Measurements from ENCODE around the gene NKIRAS2.

Gene NKIRAS2

GRCh38 chr17:42065201-42065600 is 45.3 kb downstream of the NKIRAS2 start:
- H3K4me3 ChIP-seq (ENCODE audit: low read length, poor library complexity, severe bottlenecking) = no peak overlapping the region
- H3F3A ChIP-seq (ENCODE audit: low read depth) = no peaks in the 10 kb centered on the region
- no peaks in the 10 kb centered on the region for H3K9me2 ChIP-seq (replicated peaks; ENCODE audit: low read depth, low read length)
- no peaks in the 10 kb centered on the region for H3K9me3 ChIP-seq (ENCODE audit: insufficient read depth, low read depth, low read length)
- TF ChIP-seq EZH2phosphoT487 (IDR thresholded peaks at IDR 0.05; ENCODE audit: borderline replicate concordance) = no peak
- no peak for TF ChIP-seq CTCF (conservative IDR thresholded peaks at IDR 0.05; ENCODE audit: low read length)
- H3K4me1 ChIP-seq (ENCODE audit: insufficient read depth, low read length, poor library complexity, severe bottlenecking) = peaks cover 9% of the 10 kb centered on the region
- H3K4me2 ChIP-seq (ENCODE audit: low read depth, low read length, poor library complexity, severe bottlenecking) = no peak overlapping the region
- H3K36me3 ChIP-seq (ENCODE audit: insufficient read depth, low read length) = no peaks in the 10 kb centered on the region
- no peak overlapping the region for H3K9ac ChIP-seq (ENCODE audit: low read depth, low read length, poor library complexity, severe bottlenecking)
- no peak overlapping the region for H2AFZ ChIP-seq (ENCODE audit: low read length)
- no peaks in the 10 kb centered on the region for H4K20me1 ChIP-seq (ENCODE audit: insufficient read depth, low read length, poor library complexity, severe bottlenecking)
- H3K79me2 ChIP-seq (ENCODE audit: insufficient read depth, low read length) = no peaks in the 10 kb centered on the region
- no peaks in the 10 kb centered on the region for H3K27me3 ChIP-seq (ENCODE audit: insufficient read depth, low read length, poor library complexity, severe bottlenecking)

GRCh38 chr17:42067371-42068091 is 47.6 kb downstream of the NKIRAS2 start:
- TF ChIP-seq EZH2phosphoT487 (IDR thresholded peaks at IDR 0.05; ENCODE audit: borderline replicate concordance) (no peak), CTCF (conservative IDR thresholded peaks at IDR 0.05; ENCODE audit: low read length) (peak; percentile 98)
- Histone ChIP-seq H4K20me1 (ENCODE audit: insufficient read depth, low read length, poor library complexity, severe bottlenecking) (no peaks in the 10 kb centered on the region), H3K27me3 (ENCODE audit: insufficient read depth, low read length, poor library complexity, severe bottlenecking) (no peaks in the 10 kb centered on the region), H3F3A (ENCODE audit: low read depth) (no peaks in the 10 kb centered on the region), H3K4me2 (ENCODE audit: low read depth, low read length, poor library complexity, severe bottlenecking) (no peak overlapping the region), H2AFZ (ENCODE audit: low read length) (no peak overlapping the region; the same call in 1 of the 2 replicates), H3K79me2 (ENCODE audit: insufficient read depth, low read length) (peaks cover 3% of the 10 kb centered on the region; the same call in 1 of the 2 replicates), H3K9ac (ENCODE audit: low read depth, low read length, poor library complexity, severe bottlenecking) (no peak overlapping the region), H3K9me3 (ENCODE audit: insufficient read depth, low read depth, low read length) (no peaks in the 10 kb centered on the region), H3K4me1 (ENCODE audit: insufficient read depth, low read length, poor library complexity, severe bottlenecking) (peaks cover 22% of the 10 kb centered on the region), H3K9me2 (replicated peaks; ENCODE audit: low read depth, low read length) (no peaks in the 10 kb centered on the region), H3K4me3 (ENCODE audit: low read length, poor library complexity, severe bottlenecking) (no peak overlapping the region), H3K36me3 (ENCODE audit: insufficient read depth, low read length) (no peaks in the 10 kb centered on the region)

- Histone ChIP-seq H4K20me1 (ENCODE audit: insufficient read depth, low read length, poor library complexity, severe bottlenecking) (no peaks in the 10 kb centered on the region), H3F3A (ENCODE audit: low read depth) (no peaks in the 10 kb centered on the region), H3K4me2 (ENCODE audit: low read depth, low read length, poor library complexity, severe bottlenecking) (no peak overlapping the region), H3K9ac (ENCODE audit: low read depth, low read length, poor library complexity, severe bottlenecking) (no peak overlapping the region), H3K27me3 (ENCODE audit: insufficient read depth, low read length, poor library complexity, severe bottlenecking) (no peaks in the 10 kb centered on the region), H3K4me1 (ENCODE audit: insufficient read depth, low read length, poor library complexity, severe bottlenecking) (peaks cover 31% of the 10 kb centered on the region), H3K9me2 (replicated peaks; ENCODE audit: low read depth, low read length) (no peaks in the 10 kb centered on the region), H3K36me3 (ENCODE audit: insufficient read depth, low read length) (no peaks in the 10 kb centered on the region), H3K79me2 (ENCODE audit: insufficient read depth, low read length) (peaks cover 18% of the 10 kb centered on the region; the same call in 1 of the 2 replicates), H3K9me3 (ENCODE audit: insufficient read depth, low read depth, low read length) (no peaks in the 10 kb centered on the region), H3K4me3 (ENCODE audit: low read length, poor library complexity, severe bottlenecking) (no peak overlapping the region), H2AFZ (ENCODE audit: low read length) (no peak overlapping the region)
- TF ChIP-seq CTCF (conservative IDR thresholded peaks at IDR 0.05; ENCODE audit: low read length) (no peak), EZH2phosphoT487 (IDR thresholded peaks at IDR 0.05; ENCODE audit: borderline replicate concordance) (no peak)
These were observed 49.1 kb downstream of the NKIRAS2 start for GRCh38 chr17:42068979-42069378.

Data from Loucy (cell line).